ENCODE data around the gene HPN. TPM values are rescaled to one million over a fixed set of nuclear protein-coding genes. Genes with fewer than 3 reads are reported as not detected.

Gene HPN
- total and polyA plus RNA-seq, 2 donors from 2014 or later = 134 to 331 TPM

DNA sequence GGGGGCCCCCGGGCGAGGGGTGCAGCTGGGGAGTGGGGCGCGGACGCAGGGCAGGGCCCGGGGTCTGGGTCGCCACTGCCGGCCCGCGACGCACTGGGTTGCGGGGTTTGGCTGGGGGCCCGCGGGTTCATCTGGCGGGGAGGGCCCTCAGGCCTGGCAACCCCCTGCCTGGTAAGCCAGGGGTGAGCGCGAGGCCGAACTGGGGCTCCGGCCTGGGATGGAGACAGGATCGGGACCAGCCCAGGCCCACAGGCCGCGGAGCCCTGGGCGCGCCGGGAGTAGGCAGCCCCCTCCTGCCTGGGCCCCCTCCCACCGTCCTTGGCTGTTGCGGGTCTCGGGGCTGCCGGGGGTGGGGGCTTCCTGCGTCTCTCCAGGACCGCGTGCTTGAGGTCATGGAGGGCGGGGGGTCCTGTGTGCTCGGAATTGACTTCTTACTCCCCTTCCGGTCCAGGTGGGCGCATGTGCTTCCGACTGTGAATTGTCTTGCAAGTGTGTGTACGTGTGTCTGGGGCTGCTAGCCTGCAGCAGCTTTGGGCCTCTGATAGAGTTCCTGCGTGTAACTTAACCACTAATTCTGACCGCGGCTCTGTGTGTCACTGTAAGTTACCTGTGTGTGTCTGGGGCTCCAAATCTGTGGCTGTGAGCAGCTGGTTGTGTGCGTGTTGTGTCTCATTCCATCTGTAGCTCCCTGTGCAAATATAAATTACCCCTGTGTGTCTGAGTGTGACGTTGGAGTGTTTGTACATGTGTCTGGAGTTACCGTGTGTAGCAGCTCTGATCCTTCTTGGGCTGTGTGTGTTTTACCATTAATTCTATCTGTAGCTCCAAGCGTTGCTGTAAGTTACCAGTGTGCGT is 40.6 kb upstream of the HPN start:
- TF ChIP-seq, protein P1, sequence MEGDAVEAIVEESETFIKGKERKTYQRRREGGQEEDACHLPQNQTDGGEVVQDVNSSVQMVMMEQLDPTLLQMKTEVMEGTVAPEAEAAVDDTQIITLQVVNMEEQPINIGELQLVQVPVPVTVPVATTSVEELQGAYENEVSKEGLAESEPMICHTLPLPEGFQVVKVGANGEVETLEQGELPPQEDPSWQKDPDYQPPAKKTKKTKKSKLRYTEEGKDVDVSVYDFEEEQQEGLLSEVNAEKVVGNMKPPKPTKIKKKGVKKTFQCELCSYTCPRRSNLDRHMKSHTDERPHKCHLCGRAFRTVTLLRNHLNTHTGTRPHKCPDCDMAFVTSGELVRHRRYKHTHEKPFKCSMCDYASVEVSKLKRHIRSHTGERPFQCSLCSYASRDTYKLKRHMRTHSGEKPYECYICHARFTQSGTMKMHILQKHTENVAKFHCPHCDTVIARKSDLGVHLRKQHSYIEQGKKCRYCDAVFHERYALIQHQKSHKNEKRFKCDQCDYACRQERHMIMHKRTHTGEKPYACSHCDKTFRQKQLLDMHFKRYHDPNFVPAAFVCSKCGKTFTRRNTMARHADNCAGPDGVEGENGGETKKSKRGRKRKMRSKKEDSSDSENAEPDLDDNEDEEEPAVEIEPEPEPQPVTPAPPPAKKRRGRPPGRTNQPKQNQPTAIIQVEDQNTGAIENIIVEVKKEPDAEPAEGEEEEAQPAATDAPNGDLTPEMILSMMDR (IDR thresholded peaks at IDR 0.05; ENCODE audit: borderline replicate concordance, extremely low read depth, insufficient read depth) = no peak
- Histone ChIP-seq H3K4me3 (ENCODE audit: low read length in 3 of 3) (peak overlapping the region; percentile 71 to 80 (median 79)), H3K9me3 (ENCODE audit: control insufficient read depth in 2 of 3, insufficient read depth in 1 of 3, low read length in 3 of 3) (no peaks in the 10 kb centered on the region), H3K36me3 (ENCODE audit: control insufficient read depth in 2 of 3, insufficient read depth in 3 of 3, low read length in 3 of 3) (peaks cover 0 to 2% (median 0%) of the 10 kb centered on the region in 3 donors), H3K9ac (ENCODE audit: low read length in 3 of 3) (peak overlapping the region; percentile 59 to 85 (median 75)), H3K4me1 (ENCODE audit: control insufficient read depth in 2 of 3, insufficient read depth in 2 of 3, low read depth in 1 of 3, low read length in 3 of 3) (peaks cover 4 to 34% (median 5%) of the 10 kb centered on the region in 3 donors), H3K27me3 (ENCODE audit: control insufficient read depth, insufficient read depth, low read length) (no peaks in the 10 kb centered on the region), H3K27ac (ENCODE audit: low read depth in 2 of 2, low read length in 2 of 2) (peak overlapping the region; percentile 79 to 80)
- DNase-seq (peak in 4 of 5 donors; percentile 69 to 86 (median 78)), FAIRE-seq (no peak)
- intact Hi-C loops (cut with DNase I) = no loop called here

DNA sequence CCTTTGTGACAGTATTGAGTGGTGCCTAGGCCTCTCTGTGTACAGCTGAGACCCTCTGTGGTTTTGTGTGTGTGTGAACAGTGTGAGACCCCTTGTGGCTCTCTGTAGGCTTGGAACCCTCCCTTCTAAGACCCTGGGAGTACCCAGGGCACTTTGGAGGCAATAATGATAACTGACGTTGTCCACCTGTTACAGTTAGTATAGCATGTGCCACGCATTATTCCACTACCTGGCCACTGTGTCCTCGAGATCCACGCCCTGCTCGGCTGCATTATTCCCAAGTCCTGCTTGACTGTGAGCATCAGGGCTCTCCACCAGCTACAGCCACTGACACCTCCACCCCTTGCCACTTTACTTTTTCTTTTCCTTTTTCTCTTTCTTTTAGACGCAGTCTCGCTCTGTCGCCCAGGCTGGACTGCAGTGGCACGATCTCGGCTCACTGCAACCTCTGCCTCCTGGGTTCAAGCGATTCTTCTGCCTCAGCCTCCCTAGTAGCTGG is 39.4 kb upstream of the HPN start:
- no peak for FAIRE-seq
- Histone ChIP-seq H3K4me3 (ENCODE audit: low read length in 3 of 3) (no peak overlapping the region), H3K27ac (ENCODE audit: low read depth in 2 of 2, low read length in 2 of 2) (no peak overlapping the region), H3K9me3 (ENCODE audit: control insufficient read depth in 2 of 3, insufficient read depth in 1 of 3, low read length in 3 of 3) (no peaks in the 10 kb centered on the region), H3K4me1 (ENCODE audit: control insufficient read depth in 2 of 3, insufficient read depth in 2 of 3, low read depth in 1 of 3, low read length in 3 of 3) (peaks cover 4 to 31% (median 5%) of the 10 kb centered on the region in 3 donors), H3K36me3 (ENCODE audit: control insufficient read depth in 2 of 3, insufficient read depth in 3 of 3, low read length in 3 of 3) (peaks cover 0 to 2% (median 0%) of the 10 kb centered on the region in 3 donors), H3K27me3 (ENCODE audit: control insufficient read depth, insufficient read depth, low read length) (no peaks in the 10 kb centered on the region), H3K9ac (ENCODE audit: low read length in 3 of 3) (no peak overlapping the region)
- DNase-seq = peak in 1 of 5 donors; percentile 37
- TF ChIP-seq, protein P1 (IDR thresholded peaks at IDR 0.05; ENCODE audit: borderline replicate concordance, extremely low read depth, insufficient read depth) = no peak
- intact Hi-C loops (cut with DNase I) = no loop called here

- intact Hi-C loops (cut with DNase I) = no loop called here
- TF ChIP-seq, protein P1 (IDR thresholded peaks at IDR 0.05; ENCODE audit: borderline replicate concordance, extremely low read depth, insufficient read depth) = no peak
- DNase-seq = peak in 1 of 5 donors; percentile 39
- H3K9me3 ChIP-seq (ENCODE audit: control insufficient read depth in 2 of 3, insufficient read depth in 1 of 3, low read length in 3 of 3) = no peaks in the 10 kb centered on the region
- no peak overlapping the region for H3K27ac ChIP-seq (ENCODE audit: low read depth in 2 of 2, low read length in 2 of 2)
- no peak overlapping the region for H3K9ac ChIP-seq (ENCODE audit: low read length in 3 of 3)
- no peak overlapping the region for H3K4me3 ChIP-seq (ENCODE audit: low read length in 3 of 3)
- H3K4me1 ChIP-seq (ENCODE audit: control insufficient read depth in 2 of 3, insufficient read depth in 2 of 3, low read depth in 1 of 3, low read length in 3 of 3) = peaks cover 0 to 19% (median 2%) of the 10 kb centered on the region in 3 donors
- no peaks in the 10 kb centered on the region for H3K27me3 ChIP-seq (ENCODE audit: control insufficient read depth, insufficient read depth, low read length)
- FAIRE-seq = no peak
- peaks cover 0 to 7% (median 0%) of the 10 kb centered on the region in 3 donors for H3K36me3 ChIP-seq (ENCODE audit: control insufficient read depth in 2 of 3, insufficient read depth in 3 of 3, low read length in 3 of 3)
Measured at GRCh38 chr19:35004517-35005255, 36.8 kb upstream of the HPN start.
